SKM-1 treated with dmso at 0.1 percent for 144 hours (cell line): ENCODE data around the gene COASY.

ENCODE experiments used
- DNase-seq: peaks from one replicate; lab custom pipeline; 2025; ENCODE audit not compliant: unreplicated experiment; lab: John Stamatoyannopoulos, UW

COASY gene

DNA sequence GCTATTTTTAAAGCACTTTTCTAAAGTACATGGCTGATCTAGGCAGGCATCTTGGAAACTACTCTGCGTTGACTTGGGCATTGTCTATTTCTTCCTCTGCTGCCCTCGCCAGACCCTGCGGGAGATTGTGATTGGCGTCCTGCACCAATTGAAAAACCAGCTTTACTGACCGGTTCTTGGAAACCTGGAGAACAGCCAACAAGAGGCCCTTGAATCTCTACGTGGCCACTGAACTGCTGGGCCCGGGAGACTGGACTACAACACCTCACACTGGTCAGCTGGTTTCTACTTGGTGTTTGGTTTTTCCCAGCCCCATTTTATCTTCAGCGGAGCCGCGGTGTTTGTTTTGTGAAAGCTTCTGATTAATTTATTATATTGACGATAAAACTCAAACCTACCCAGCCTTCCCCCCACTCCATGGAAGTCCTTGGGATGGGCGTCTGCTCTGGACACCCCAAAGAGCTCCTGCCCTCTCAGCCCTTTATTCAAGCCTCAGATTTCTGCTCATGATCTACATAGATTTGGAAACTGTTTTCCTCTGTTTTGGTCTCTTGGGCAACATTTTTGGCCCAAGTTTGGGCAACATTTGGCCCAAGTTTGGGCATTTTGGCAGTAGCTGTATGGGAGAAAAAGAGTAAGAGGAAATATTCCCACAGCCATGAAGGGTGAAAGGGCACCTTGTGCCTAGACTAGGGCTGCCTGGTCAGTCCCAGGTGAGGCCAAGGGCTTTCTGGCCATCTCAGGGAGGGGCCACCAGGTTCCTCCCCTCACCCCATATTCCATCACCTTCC, 9.7 kb downstream of the COASY start:
- no peak for DNase-seq

- no peak for DNase-seq
These were observed 11.1 kb downstream of the COASY start for GRCh38 chr17:42573095-42573494.

- DNase-seq = no peak
These were observed 12.5 kb downstream of the COASY start for GRCh38 chr17:42574463-42574862.

GRCh38 chr17:42577140-42577531, 15.2 kb downstream of the COASY start:
- no peak for DNase-seq

- DNase-seq = peak; percentile 98
These were observed 15.8 kb downstream of the COASY start, which contains the start of gene PSMC3IP for GRCh38 chr17:42577532-42578281. Gene PSMC3IP, minus strand, starts transcription at chr17:42577729. Its CDS starts 43 bp downstream, at chr17:42577686.

DNA sequence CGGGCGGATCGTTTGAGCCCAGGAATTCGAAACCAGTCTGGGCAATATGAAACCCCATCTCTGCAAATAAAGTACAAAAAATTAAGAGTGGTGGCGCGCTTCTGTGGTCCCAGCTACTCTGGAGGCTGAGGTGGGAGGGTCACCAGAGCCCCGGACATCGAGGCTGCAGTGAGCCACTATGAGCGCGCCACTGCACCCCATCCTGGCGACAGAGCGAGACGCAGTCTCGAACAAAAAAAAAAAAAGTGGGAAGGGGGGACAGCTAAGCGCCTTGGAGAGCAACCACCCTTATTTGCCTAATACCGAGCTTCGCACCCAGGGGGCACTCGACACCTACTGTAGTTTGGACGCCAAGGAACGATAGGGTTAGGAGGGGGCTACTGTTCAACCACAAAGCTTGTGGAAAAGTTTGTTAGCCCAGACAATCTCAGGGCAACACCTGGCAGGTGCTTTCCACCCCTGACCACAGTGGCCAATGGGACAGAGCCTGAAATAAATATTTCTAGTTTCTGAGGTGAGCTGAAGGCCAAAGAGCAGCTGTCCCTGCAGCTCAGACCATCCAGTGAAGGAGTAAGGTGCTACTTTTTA, 16.4 kb downstream of the COASY start:
- DNase-seq = peak; percentile 49

DNA sequence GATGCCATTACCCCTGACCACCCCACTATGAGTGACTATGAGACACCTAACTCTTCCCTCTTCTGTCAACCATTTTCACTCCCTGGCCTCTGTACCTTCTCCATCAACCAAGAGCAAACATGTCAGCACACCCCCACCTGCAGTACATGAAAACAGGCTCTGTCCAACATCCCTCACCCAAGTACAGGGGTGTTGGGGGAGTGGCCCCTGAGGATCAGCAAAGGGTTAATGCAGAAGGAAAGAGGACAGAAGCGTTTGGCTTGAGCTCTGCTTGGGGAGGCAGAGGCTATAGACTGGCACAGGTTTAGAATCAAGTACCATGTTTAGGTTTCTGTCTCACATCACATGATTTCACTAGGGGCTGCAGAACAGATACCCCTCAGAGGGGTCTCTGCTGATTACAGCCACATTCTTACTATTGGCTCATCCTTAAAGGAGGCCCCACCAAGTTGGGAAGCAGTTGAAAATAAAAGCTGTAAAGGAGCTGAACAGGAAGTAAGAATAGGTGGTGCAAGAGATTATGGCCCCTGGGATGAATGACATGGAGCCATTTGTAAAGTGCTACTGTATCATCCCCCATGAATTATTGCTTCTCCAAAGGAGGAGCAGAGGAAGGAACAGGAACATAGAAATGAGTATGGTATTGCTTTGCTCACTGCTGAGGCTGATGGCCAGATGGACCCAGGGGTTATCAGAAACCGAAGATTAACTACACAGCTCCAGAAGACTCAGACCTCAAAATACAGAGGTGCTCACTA, 18.0 kb downstream of the COASY start:
- DNase-seq = no peak

- no peak for DNase-seq
These were observed 19.9 kb downstream of the COASY start for GRCh38 chr17:42581744-42582270.

DNA sequence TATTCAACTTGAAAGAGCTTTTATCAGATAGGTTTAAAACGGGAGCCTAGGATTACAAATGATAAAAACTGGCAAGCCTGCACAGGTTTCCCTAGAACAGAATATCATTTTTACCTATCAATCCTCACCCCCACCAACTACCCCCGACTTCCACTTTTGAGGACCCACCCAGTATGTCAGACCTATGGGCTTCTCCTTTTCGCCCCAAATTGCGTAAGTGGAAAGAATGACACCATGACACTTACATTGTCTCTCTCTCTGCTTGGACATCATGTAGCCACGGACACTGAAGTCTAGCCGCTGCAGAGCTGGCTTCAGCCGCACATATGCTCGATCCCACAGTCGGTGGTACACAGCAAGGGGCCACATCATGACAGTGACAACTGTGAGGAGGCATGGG, 22.9 kb downstream of the COASY start:
- DNase-seq = peak; percentile 36

GRCh38 chr17:42585353-42585752, 23.4 kb downstream of the COASY start:
- peak; percentile 20 for DNase-seq

DNA sequence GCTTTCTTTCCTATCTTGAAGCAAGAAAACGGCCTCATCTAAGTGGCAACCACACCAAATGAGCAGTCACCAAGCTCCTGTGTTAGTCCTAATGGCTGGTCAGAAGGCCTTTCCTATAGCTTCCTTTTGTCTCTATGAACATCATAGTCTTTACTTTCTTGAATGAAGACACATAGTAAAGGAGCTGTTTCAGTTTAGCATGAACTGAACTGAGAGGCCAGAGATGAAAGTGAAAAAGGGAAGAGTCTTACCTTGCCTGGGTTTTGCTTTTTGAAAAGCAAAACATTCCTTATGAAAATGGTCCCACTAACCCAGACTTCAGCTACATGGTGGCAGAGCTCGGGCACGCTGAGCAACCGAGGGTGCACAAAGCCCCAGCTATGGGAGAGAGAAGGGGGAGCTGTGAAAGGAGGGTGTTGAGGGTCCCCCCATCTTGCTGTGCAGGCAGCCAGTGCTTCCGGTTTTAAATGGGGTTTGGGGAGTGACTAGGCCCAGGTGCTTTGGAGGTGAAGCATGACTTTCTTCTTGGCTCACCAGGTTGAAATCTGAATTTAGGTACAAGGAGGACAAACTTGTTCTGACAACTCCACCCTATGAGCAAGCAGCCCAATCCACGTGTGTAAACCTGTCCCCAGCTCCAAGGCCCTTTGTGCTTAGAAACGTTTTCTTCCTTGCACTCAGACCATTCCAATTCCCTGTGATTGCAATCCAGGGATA, 24.7 kb downstream of the COASY start:
- DNase-seq = no peak

DNA sequence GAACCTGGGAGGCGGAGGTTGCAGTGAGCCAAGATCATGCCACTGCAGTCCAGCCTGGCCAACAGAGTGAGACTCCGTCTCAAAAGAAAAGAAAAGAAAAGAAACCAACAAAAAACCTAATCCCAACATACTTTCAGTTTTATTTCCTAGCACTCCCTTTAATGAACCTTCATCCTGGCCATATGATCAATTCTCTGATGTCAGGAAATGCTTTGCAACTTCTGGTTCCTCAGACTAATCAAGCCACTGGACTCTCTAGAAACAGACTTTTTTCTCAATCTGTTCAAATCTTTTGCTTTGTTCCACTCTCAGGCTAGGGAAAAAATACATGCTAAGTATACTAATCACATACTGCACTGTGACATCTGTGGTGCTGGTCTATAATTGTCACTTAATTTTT, 28.9 kb downstream of the COASY start:
- DNase-seq = no peak

DNA sequence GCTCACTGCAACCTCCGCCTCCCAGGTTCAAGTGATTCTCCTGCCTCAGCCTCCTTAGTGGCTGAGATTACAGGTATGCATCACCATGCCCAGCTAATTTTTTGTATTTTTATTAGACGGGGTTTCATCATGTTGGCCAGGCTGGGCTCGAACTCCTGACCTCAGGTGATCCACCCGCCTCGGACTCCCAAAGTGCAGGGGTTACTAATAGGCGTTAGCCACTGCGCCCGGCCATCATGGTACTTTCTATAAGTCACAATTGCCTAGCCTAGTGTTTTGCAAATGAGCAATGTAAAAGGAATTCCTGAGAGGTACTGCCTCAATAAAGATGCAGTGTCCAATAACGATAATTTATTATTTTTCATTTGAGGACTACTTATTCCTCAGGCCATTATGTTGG, 29.5 kb downstream of the COASY start:
- no peak for DNase-seq

DNA sequence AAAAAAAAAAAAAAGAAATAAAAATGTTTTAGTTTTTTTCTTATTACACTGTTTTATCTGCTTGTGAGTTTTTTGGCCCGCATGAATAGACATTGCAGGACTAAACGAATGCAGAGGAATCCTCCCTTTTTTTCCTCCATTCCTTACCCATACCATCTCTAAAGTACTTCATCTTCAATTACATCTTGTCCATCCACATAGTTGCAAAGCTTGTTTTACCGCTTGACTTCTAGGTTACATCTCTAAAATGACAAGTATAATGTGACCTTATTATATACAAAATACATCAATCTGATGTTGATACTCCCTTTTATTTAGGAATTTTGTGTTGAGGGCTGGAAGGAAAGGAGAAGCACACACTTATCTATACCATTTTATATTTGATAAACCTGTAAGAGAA, 34.4 kb downstream of the COASY start:
- DNase-seq = no peak

- DNase-seq = no peak
These were observed 37.0 kb downstream of the COASY start for GRCh38 chr17:42598905-42599304.

DNA sequence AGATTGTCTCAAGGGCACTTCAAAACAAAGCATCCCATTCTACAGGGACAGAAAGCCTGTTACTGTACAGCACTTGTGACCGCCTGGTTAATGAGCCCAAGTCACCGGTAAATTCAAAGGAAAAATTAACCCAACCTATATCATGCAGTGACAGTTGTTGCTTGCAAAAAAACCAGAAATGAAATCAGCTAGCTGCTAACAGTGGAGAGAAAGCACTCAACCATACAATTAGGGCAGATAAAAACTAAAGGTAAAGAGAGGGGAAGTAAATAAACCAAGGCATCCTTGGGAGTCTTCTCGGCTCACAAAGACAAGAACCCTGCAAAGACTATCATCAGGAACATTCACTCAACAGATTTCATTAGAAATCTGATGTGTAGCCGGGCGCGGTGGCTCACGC, 41.4 kb downstream of the COASY start:
- no peak for DNase-seq

DNA sequence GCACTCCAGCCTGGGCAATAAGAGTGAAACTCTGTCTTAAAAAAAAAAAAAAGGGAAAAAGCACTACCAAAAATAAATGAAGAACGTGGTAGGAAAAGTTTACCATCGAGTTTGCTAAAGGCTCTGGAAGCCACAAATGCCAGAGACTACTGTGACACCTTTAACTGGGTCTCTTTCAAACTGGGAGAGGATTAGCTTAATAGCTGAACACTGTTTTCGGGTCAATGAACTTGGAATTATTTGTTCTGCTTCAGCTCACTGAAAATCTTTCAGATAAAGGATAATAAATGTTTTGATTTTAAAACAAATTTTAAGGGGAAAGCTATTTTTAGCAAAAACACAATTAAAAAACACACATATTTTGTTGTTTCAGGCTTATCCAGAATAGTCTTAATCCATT, 45.8 kb downstream of the COASY start:
- DNase-seq = no peak

DNA sequence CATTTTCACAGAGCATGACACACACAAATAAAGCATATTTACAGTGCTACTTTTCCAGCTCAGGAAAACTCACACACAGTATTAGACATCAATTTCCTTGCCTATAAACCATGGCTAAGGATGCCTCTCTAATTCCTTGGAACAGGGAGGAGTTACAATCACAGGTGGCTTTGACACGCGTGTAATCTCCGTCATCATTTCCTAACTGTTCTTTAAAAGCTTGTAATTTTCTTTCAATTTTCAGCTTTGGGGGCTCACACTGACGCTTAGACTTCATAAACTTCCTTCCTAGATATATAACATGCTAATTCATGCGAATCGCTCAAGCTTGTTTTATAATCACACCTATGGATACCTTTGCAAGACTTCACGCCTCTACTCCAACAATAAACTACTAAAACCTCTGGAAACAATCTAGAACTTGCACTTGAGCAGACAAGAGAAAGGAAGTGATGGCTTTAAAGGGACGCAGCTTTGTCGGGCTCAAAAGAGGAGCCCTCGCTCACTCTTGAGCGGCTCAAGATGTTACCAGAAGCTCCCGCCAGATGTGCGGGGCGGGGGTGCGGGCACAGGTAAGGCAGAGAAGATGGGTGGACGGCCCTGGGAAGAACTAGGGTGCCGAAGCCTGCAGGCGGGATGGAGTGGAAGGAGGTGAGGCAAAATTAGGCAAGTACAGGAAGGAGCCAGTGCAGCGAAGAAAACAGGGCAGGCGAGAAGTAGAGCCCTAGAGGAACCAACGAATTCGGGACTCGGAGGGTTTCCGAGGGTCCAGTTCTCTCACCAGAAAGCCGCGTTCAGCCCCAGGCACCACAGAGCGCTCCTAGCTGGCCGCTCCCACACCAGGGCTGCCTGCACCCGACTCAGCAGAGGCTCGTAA, 46.6 kb downstream of the COASY start:
- DNase-seq = no peak

GRCh38 chr17:42609182-42609813, 47.4 kb downstream of the COASY start, which contains the start of the genes RETREG3 and TUBG1:
Gene RETREG3, minus strand, starts transcription at chr17:42609374. Its CDS starts 50 bp downstream, at chr17:42609324.
Gene TUBG1, plus strand, starts transcription at chr17:42609683. Its CDS starts 55 bp downstream, at chr17:42609738.
- DNase-seq = peak; percentile 99
